GM23338 (cell line): ENCODE results near the gene CREB3L4. TPM values are rescaled to one million over a fixed set of nuclear protein-coding genes. Genes with fewer than 3 reads are reported as not detected.

Experiments
- ATAC-seq: fragments of 200-7000 bp; cut with Tn5 transposase; 3 replicates; pipeline ENCODE4 v1.9.1; 2020
- DNase-seq: peaks from one replicate; pipeline ENCODE4 v3.0.0-alpha.2; 2015; ENCODE audit warnings: low spot score
- H2AFZ ChIP-seq: fragments of 200-600 bp; sonication (generic); 2 replicates; pipeline ENCODE4 v1.8.0; 2016; ENCODE audit warnings: antibody characterized with exemption, mild to moderate bottlenecking, moderate library complexity
- H3F3A ChIP-seq: fragments of 200-600 bp; sonication (generic); replicated peaks from 2 replicates; pipeline ENCODE4 v1.8.0; 2017; ENCODE audit warnings: antibody characterized with exemption, mixed run types, low read depth
- H3K27ac ChIP-seq: fragments of 200-600 bp; sonication (generic); 2 replicates; pipeline ENCODE4 v1.6.1; 2016; ENCODE audit warnings: low read depth
- H3K27me3 ChIP-seq: fragments of 200-600 bp; sonication (generic); 2 replicates; pipeline ENCODE4 v1.8.0; 2016; ENCODE audit warnings: mild to moderate bottlenecking, mixed run types, moderate library complexity; ENCODE audit not compliant: insufficient read depth
- H3K36me3 ChIP-seq: fragments of 200-600 bp; sonication (generic); 2 replicates; pipeline ENCODE4 v1.8.0; 2016; ENCODE audit warnings: mild to moderate bottlenecking; ENCODE audit not compliant: insufficient read depth
- H3K4me1 ChIP-seq: fragments of 200-600 bp; sonication (generic); 2 replicates; pipeline ENCODE4 v1.8.0; 2016; ENCODE audit warnings: mild to moderate bottlenecking, moderate library complexity; ENCODE audit not compliant: insufficient read depth
- H3K4me2 ChIP-seq: fragments of 200-600 bp; sonication (generic); 2 replicates; pipeline ENCODE4 v1.7.1; 2017; ENCODE audit warnings: mixed run types
- H3K4me3 ChIP-seq: fragments of 200-600 bp; sonication (generic); 2 replicates; pipeline ENCODE4 v1.6.1; 2016; ENCODE audit warnings: mixed run types
- H3K79me2 ChIP-seq: fragments of 200-600 bp; sonication (generic); replicated peaks from 2 replicates; pipeline ENCODE4 v1.8.0; 2017; ENCODE audit warnings: mild to moderate bottlenecking; ENCODE audit not compliant: insufficient read depth
- H3K9me2 ChIP-seq: fragments of 200-600 bp; sonication (generic); 2 replicates; pipeline ENCODE4 v1.8.0; 2017; ENCODE audit not compliant: insufficient read depth
- H4K20me1 ChIP-seq: fragments of 200-600 bp; sonication (generic); replicated peaks from 2 replicates; pipeline ENCODE4 v1.8.0; 2017; ENCODE audit warnings: mild to moderate bottlenecking; ENCODE audit not compliant: insufficient read depth
- H3K27ac Mint-ChIP-seq: 2 replicates; pipeline ENCODE4 v1.8.0; 2020; ENCODE audit warnings: inconsistent platforms, mild to moderate bottlenecking, moderate library complexity, mixed read lengths
- H3K27me3 Mint-ChIP-seq: 3 replicates; pipeline ENCODE4 v1.8.0; 2022; ENCODE audit warnings: low read depth, mild to moderate bottlenecking, moderate library complexity, mixed read lengths, inconsistent platforms; ENCODE audit not compliant: insufficient read depth, poor library complexity
- H3K36me3 Mint-ChIP-seq: 3 replicates; pipeline ENCODE4 v1.8.0; 2021; ENCODE audit warnings: low read depth, mild to moderate bottlenecking, inconsistent platforms, moderate library complexity, mixed read lengths
- H3K4me1 Mint-ChIP-seq: 3 replicates; pipeline ENCODE4 v1.8.0; 2020; ENCODE audit warnings: mild to moderate bottlenecking, inconsistent platforms, mixed read lengths
- H3K4me3 Mint-ChIP-seq: 3 replicates; pipeline ENCODE4 v1.8.0; 2021; ENCODE audit warnings: moderate library complexity, mild to moderate bottlenecking, inconsistent platforms, mixed read lengths
- H3K9me3 Mint-ChIP-seq: 3 replicates; pipeline ENCODE4 v1.8.0; 2020; ENCODE audit warnings: moderate library complexity, mild to moderate bottlenecking, inconsistent platforms, mixed read lengths
- CREB1 ChIP-seq: fragments of 250-450 bp; sonication (Bioruptor Pico); IDR thresholded peaks from 2 replicates; pipeline ENCODE4 v1.5.0; 2020; ENCODE audit warnings: low read depth, mild to moderate bottlenecking, moderate library complexity
- CTCF ChIP-seq, 2 experiments: fragments of 200-600 bp in 1 of 2; sonication (generic) in 1 of 2; conservative IDR thresholded peaks; 2 replicates each; pipeline versions ENCODE4 v1.5.1 to v1.6.1; 2016 to 2017; ENCODE audit warnings: antibody characterized with exemption in 2 of 2, low read depth in 2 of 2, mild to moderate bottlenecking in 2 of 2, moderate library complexity in 1 of 2
- ETS1 ChIP-seq: IDR thresholded peaks from 2 replicates; pipeline ENCODE4 v1.6.1; 2016; ENCODE audit warnings: antibody characterized with exemption
- EZH2 ChIP-seq: fragments of 200-600 bp; sonication (generic); IDR thresholded peaks from one replicate; pipeline ENCODE4 v1.8.0; 2017; ENCODE audit warnings: antibody characterized with exemption, mild to moderate bottlenecking, low read depth; ENCODE audit not compliant: unreplicated experiment
- EZH2phosphoT487 ChIP-seq: fragments of 200-600 bp; sonication (generic); IDR thresholded peaks from one replicate; pipeline ENCODE4 v1.8.1; 2018; ENCODE audit warnings: antibody characterized with exemption; ENCODE audit not compliant: unreplicated experiment
- JUNB ChIP-seq: IDR thresholded peaks from one replicate; pipeline ENCODE4 v1.6.1; 2016; ENCODE audit warnings: antibody characterized with exemption; ENCODE audit not compliant: unreplicated experiment
- NANOG ChIP-seq: IDR thresholded peaks from 2 replicates; pipeline ENCODE4 v1.6.1; 2016; ENCODE audit warnings: antibody characterized with exemption, borderline replicate concordance
- POLR2AphosphoS5 ChIP-seq: IDR thresholded peaks from 2 replicates; pipeline ENCODE4 v1.6.1; 2016; ENCODE audit warnings: antibody characterized with exemption, low read depth
- REST ChIP-seq: IDR thresholded peaks from one replicate; pipeline ENCODE4 v1.6.1; 2018; ENCODE audit warnings: antibody characterized with exemption; ENCODE audit not compliant: unreplicated experiment
- ZNF114 ChIP-seq: fragments of 250-450 bp; sonication (Bioruptor Pico); IDR thresholded peaks from 2 replicates; pipeline ENCODE4 v1.5.0; 2020; ENCODE audit warnings: mild to moderate bottlenecking, moderate library complexity
- ZNF331 ChIP-seq: fragments of 250-450 bp; sonication (Bioruptor Pico); IDR thresholded peaks from 2 replicates; pipeline ENCODE4 v1.5.0; 2020; ENCODE audit warnings: low read depth, mild to moderate bottlenecking, moderate library complexity
- ZNF462 ChIP-seq: fragments of 250-450 bp; sonication (Bioruptor Pico); IDR thresholded peaks from 2 replicates; pipeline ENCODE4 v1.5.0; 2020; ENCODE audit warnings: mild to moderate bottlenecking, moderate library complexity
- polyA plus RNA-seq: library from polyadenylated mRNA; unstranded; fragments of >200 nt; fragmentation: Nextera tagmentation; extraction: Ambion mirVana; gene quantifications from 2 replicates; pipeline ENCODE4 v1.2.1, GENCODE V29; 2016
- total RNA-seq: library from RNA; depleted of rRNA; stranded (reverse); fragments of >200 nt; shearing (Covaris generic); gene quantifications from 2 replicates; pipeline ENCODE4 v1.2.3, GENCODE V29; 2014

CREB3L4 gene
- total and polyA plus RNA-seq, 2 experiments from 2014 or later, result 19.3 to 26.8 TPM

GRCh38 chr1:153957744-153958110 lies 10.0 kb upstream of the CREB3L4 start:
- Histone ChIP-seq H3K79me2 (peaks cover 69% of the 10 kb centered on the region), H3K36me3 (peaks cover 14% of the 10 kb centered on the region), H3K4me3 (peak overlapping the region; percentile 98), H3K9me2 (no peaks in the 10 kb centered on the region), H2AFZ (0 out of 2 replicates have a peak overlapping the region, but pooled peaks have one; percentile 7), H3F3A (peaks cover 31% of the 10 kb centered on the region), H3K27me3 (no peaks in the 10 kb centered on the region), H3K27ac (peak overlapping the region; percentile 93), H4K20me1 (peaks cover 28% of the 10 kb centered on the region), H3K4me1 (peaks cover 29% of the 10 kb centered on the region), H3K4me2 (peak overlapping the region; percentile 99)
- H3K27ac Mint-ChIP-seq, result peak overlapping the region; percentile 98
- peaks cover 3% of the 10 kb centered on the region; the same call in 2 of the 3 replicates for H3K9me3 Mint-ChIP-seq
- H3K36me3 Mint-ChIP-seq, result peaks cover 42% of the 10 kb centered on the region
- peak; percentile 63 for DNase-seq
- peak overlapping the region; percentile 99 for H3K4me3 Mint-ChIP-seq
- peak; percentile 21 for ATAC-seq
- TF ChIP-seq ZNF114 (CRISPR knock-in tag) (no peak), ETS1 (no peak), CREB1 (CRISPR knock-in tag) (no peak), ZNF462 (CRISPR knock-in tag) (no peak), REST (no peak), POLR2AphosphoS5 (no peak), NANOG (no peak), CTCF (conservative IDR thresholded peaks at IDR 0.05; ENCODE audit: low read depth in 2 of 2) (no peak), JUNB (no peak), ZNF331 (no peak), EZH2 (no peak), EZH2phosphoT487 (no peak)
- peaks cover 44% of the 10 kb centered on the region for H3K4me1 Mint-ChIP-seq
- H3K27me3 Mint-ChIP-seq, result peaks cover 30% of the 10 kb centered on the region
